ENCODE results near the gene HMGB1. TPM values are rescaled to one million over a fixed set of nuclear protein-coding genes. Genes with fewer than 3 reads are reported as not detected.

Gene HMGB1
- total and polyA plus RNA-seq, 2 of the 4 experiments (the other 2 are of a cell fraction): 185 to 276 TPM

GRCh38 chr13:30465593-30466357 lies at the start of gene HMGB1 (continued):
- TF ChIP-seq MXI1 (IDR thresholded peaks at IDR 0.05; ENCODE audit: borderline replicate concordance, low read depth, low read length) (peak; percentile 99), RAD21 (IDR thresholded peaks at IDR 0.05; ENCODE audit: low read length) (no peak), SMC3 (IDR thresholded peaks at IDR 0.05; ENCODE audit: low read depth, low read length) (no peak)

- Histone ChIP-seq H2AK5ac (ENCODE audit: low read depth, low read length) (no peak overlapping the region), H2AK9ac (replicated peaks; ENCODE audit: low read depth, low read length, poor library complexity) (no peak overlapping the region), H2BK20ac (ENCODE audit: low read depth, low read length) (no peak overlapping the region), H2BK5ac (ENCODE audit: low read depth, low read length, poor library complexity, severe bottlenecking) (no peak overlapping the region), H3K14ac (replicated peaks; ENCODE audit: low read depth, low read length) (no peak overlapping the region), H4K8ac (ENCODE audit: low read depth in 2 of 2, low read length in 2 of 2) (no peak overlapping the region), H4K91ac (ENCODE audit: insufficient read depth, low read depth, low read length) (no peak overlapping the region), H3K79me1 (ENCODE audit: low read depth in 1 of 2, low read length in 2 of 2) (no peaks in the 10 kb centered on the region), H3K4me2 (ENCODE audit: low read depth, low read length) (no peak overlapping the region), H4K20me1 (ENCODE audit: insufficient read depth, low read length) (no peaks in the 10 kb centered on the region), H3K56ac (ENCODE audit: extremely low read depth, insufficient read depth, low read length) (no peak overlapping the region), H3K9me3 (ENCODE audit: control insufficient read depth, insufficient read depth, low read length) (no peaks in the 10 kb centered on the region), H3K4me3 (ENCODE audit: insufficient read depth, low read depth, low read length) (no peak overlapping the region), H2BK15ac (ENCODE audit: low read depth, low read length) (no peak overlapping the region), H3K4me1 (ENCODE audit: control insufficient read depth, insufficient read depth, low read length) (no peaks in the 10 kb centered on the region), H3K27me3 (ENCODE audit: control insufficient read depth, insufficient read depth, low read length) (no peaks in the 10 kb centered on the region; the same call in none of the 2 replicates), H3K23ac (ENCODE audit: low read depth, low read length) (no peak overlapping the region), H2BK120ac (ENCODE audit: low read depth, low read length) (no peak overlapping the region), H4K5ac (ENCODE audit: low read depth, low read length) (no peak overlapping the region), H2AFZ (replicated peaks; ENCODE audit: low read length, poor library complexity) (no peak overlapping the region), H3K4ac (ENCODE audit: low read depth, low read length) (no peak overlapping the region), H3K36me3 (ENCODE audit: control insufficient read depth, insufficient read depth, low read length) (no peaks in the 10 kb centered on the region), H3K9me1 (ENCODE audit: insufficient read depth, low read length) (no peaks in the 10 kb centered on the region; the same call in 1 of the 2 replicates), H3K18ac (ENCODE audit: low read depth, low read length) (no peak overlapping the region), H3K27ac (ENCODE audit: insufficient read depth, low read length) (no peak overlapping the region), H3K9ac (ENCODE audit: low read depth, low read length) (no peak overlapping the region)
- ChIA-PET CTCF (no interaction called here), POLR2A (ENCODE audit: unreplicated experiment) (no interaction called here)
- intact Hi-C loops (cut with micrococcal nuclease) (no loop called here), dilution Hi-C loops (cut with HindIII; ENCODE audit: low sequenced_read_pairs, unreplicated experiment) (no loop called here), in situ Hi-C loops (cut with MboI; ENCODE audit: low sequenced_read_pairs) (no loop called here)
- DNase-seq (peak; percentile 37), ATAC-seq (ENCODE audit: low read depth) (no peak)
- BruUV-seq (replicated peaks): no TSS peak
- no CpG with 5 or more reads among the region's 4 CpGs for WGBS, 2 experiments (ENCODE audit: extremely low coverage in 2 of 2, insufficient read length in 1 of 2)
- TF ChIP-seq RFX5 (IDR thresholded peaks at IDR 0.05; ENCODE audit: low read depth, low read length) (no peak), BHLHE40 (IDR thresholded peaks at IDR 0.05; ENCODE audit: low read depth, low read length) (no peak), NFE2L2 (IDR thresholded peaks at IDR 0.05; ENCODE audit: low read depth, low read length) (no peak), RCOR1 (IDR thresholded peaks at IDR 0.05; ENCODE audit: insufficient replicate concordance, low read length) (no peak), CEBPB (IDR thresholded peaks at IDR 0.05; ENCODE audit: low read depth, low read length) (no peak), CHD1 (IDR thresholded peaks at IDR 0.05; ENCODE audit: low read depth, low read length) (no peak), MAFK (IDR thresholded peaks at IDR 0.05; ENCODE audit: low read depth, low read length) (no peak), FOS (IDR thresholded peaks at IDR 0.05; ENCODE audit: low read depth, low read length) (no peak), POLR2A (IDR thresholded peaks at IDR 0.05; ENCODE audit: low read depth, low read length) (no peak), ELK1 (IDR thresholded peaks at IDR 0.05; ENCODE audit: borderline replicate concordance, low read depth, low read length) (no peak), USF2 (IDR thresholded peaks at IDR 0.05; ENCODE audit: low read depth, low read length) (no peak), RAD21 (IDR thresholded peaks at IDR 0.05; ENCODE audit: low read length) (no peak), MXI1 (IDR thresholded peaks at IDR 0.05; ENCODE audit: borderline replicate concordance, low read depth, low read length) (no peak)
These were observed 45.2 kb upstream of the HMGB1 start for GRCh38 chr13:30510811-30511371.
